ENCODE measurements around the gene MYOCD.

GRCh38 chr17:12789075-12789480, 123.4 kb downstream of the MYOCD start:
- TF ChIP-seq POLR2A (IDR thresholded peaks at IDR 0.05; ENCODE audit: low read depth) (no peak), POLR2AphosphoS5 (IDR thresholded peaks at IDR 0.05) (peak in 1 of 2 donors; percentile 48), CTCF (IDR thresholded peaks at IDR 0.05) (no peak)

Measured in esophagus muscularis mucosa (tissue), 3 donors.